ENCODE data around the gene RASGRF1. TPM values are rescaled to one million over a fixed set of nuclear protein-coding genes. Genes with fewer than 3 reads are reported as not detected.

The RASGRF1 gene
- total RNA-seq, 3 donors from 2014 or later = 0.22 to 0.35 TPM; not detected in 1

GRCh38 chr15:78925956-78926743, 164.4 kb downstream of the RASGRF1 start:
- intact Hi-C loops (cut with DNase I, micrococcal nuclease) = no loop called here
- H3K4me3 ChIP-seq = no peak overlapping the region
- no peaks in the 10 kb centered on the region for H3K36me3 ChIP-seq (ENCODE audit: low read depth)
- TF ChIP-seq, protein P1, sequence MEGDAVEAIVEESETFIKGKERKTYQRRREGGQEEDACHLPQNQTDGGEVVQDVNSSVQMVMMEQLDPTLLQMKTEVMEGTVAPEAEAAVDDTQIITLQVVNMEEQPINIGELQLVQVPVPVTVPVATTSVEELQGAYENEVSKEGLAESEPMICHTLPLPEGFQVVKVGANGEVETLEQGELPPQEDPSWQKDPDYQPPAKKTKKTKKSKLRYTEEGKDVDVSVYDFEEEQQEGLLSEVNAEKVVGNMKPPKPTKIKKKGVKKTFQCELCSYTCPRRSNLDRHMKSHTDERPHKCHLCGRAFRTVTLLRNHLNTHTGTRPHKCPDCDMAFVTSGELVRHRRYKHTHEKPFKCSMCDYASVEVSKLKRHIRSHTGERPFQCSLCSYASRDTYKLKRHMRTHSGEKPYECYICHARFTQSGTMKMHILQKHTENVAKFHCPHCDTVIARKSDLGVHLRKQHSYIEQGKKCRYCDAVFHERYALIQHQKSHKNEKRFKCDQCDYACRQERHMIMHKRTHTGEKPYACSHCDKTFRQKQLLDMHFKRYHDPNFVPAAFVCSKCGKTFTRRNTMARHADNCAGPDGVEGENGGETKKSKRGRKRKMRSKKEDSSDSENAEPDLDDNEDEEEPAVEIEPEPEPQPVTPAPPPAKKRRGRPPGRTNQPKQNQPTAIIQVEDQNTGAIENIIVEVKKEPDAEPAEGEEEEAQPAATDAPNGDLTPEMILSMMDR (IDR thresholded peaks at IDR 0.05) = no peak
- ATAC-seq = no peak
- no peaks in the 10 kb centered on the region for H3K4me1 ChIP-seq (ENCODE audit: low read depth)
- no peaks in the 10 kb centered on the region for H3K9me3 ChIP-seq
- no peak for DNase-seq

GRCh38 chr15:78925076-78925624, 165.4 kb downstream of the RASGRF1 start:
- TF ChIP-seq, protein P1 (IDR thresholded peaks at IDR 0.05) = no peak
- DNase-seq (no peak), ATAC-seq (no peak)
- intact Hi-C loops (cut with DNase I, micrococcal nuclease) = no loop called here
- H3K4me1 ChIP-seq (ENCODE audit: low read depth) = no peaks in the 10 kb centered on the region
- H3K36me3 ChIP-seq (ENCODE audit: low read depth) = no peaks in the 10 kb centered on the region
- H3K4me3 ChIP-seq = no peak overlapping the region
- no peaks in the 10 kb centered on the region for H3K9me3 ChIP-seq

DNA sequence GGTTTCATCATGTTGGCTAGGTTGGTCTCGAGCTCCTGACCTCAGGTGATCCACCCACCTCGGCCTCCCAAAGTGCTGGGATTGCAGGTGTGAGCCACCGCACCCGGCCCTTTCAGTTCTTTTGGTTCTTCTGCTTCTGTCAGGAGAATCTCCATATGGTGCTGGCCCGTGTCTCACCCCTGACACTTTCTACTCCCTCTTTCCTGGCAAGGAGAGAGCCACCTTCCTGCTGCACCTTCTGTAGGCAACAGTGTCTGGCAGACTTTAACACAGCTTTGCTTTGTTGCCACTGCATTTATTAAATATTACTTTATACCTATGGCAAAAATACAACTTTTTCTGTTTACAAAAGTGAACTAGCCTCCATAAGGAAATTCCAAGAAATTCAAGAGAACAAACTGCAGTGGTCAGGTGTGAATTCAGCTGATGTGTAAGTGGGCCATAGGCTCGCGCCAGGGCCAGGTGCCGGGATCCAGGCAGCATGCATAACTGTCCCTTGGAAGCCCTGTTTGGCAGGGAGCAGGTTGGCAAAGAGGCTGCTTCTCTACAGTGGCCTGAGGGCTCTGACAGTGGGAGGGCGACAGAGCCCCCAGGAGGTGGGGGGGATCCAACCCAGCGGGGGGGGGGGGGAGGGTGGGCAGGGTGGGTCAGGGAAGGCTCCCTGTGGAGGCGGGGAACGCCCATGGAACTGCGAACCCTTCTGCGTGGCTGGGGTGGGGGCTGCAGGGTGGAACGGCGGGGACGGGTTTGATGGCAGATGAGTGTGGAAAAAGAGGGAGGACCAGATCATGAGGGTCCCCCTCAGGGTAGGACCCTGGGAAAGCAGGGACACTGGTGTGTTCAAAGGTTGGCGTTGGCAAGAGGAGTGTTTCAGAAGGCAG, 166.9 kb downstream of the RASGRF1 start:
- TF ChIP-seq, protein P1 (IDR thresholded peaks at IDR 0.05) = no peak
- Histone ChIP-seq H3K36me3 (ENCODE audit: low read depth) (no peaks in the 10 kb centered on the region), H3K4me3 (no peak overlapping the region), H3K4me1 (ENCODE audit: low read depth) (no peaks in the 10 kb centered on the region), H3K9me3 (no peaks in the 10 kb centered on the region)
- DNase-seq = peak in 1 of 3 donors; percentile 32
- intact Hi-C loops (cut with DNase I, micrococcal nuclease) = no loop called here
- no peak for ATAC-seq

DNA sequence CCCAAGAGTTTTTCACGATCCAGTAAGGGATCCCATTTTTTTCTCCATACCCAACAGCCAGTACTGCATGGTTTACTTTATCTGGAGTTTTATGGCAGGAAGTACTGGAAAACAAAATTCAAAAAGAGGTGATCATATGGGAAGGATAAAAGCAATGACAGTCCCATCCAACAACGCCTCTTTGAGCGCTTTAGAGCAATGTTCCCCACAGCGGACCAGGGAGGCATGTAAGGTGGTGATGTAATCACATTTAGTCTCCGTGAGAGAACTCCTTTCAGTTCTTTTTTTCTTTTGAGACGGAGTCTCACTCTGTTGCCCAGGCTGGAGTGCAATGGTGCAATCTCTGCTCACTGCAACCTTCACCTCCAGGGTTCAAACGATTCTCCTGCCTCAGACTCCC, 167.6 kb downstream of the RASGRF1 start:
- intact Hi-C loops (cut with DNase I, micrococcal nuclease) = no loop called here
- H3K9me3 ChIP-seq = no peaks in the 10 kb centered on the region
- DNase-seq = no peak
- no peak overlapping the region for H3K4me3 ChIP-seq
- ATAC-seq = peak; percentile 14
- H3K36me3 ChIP-seq (ENCODE audit: low read depth) = no peaks in the 10 kb centered on the region
- TF ChIP-seq, protein P1 (IDR thresholded peaks at IDR 0.05) = no peak
- no peaks in the 10 kb centered on the region for H3K4me1 ChIP-seq (ENCODE audit: low read depth)

- intact Hi-C loops (cut with DNase I, micrococcal nuclease) = no loop called here
- ATAC-seq (no peak), DNase-seq (no peak)
- no peaks in the 10 kb centered on the region for H3K4me1 ChIP-seq (ENCODE audit: low read depth)
- TF ChIP-seq, protein P1 (IDR thresholded peaks at IDR 0.05) = no peak
- H3K4me3 ChIP-seq = no peak overlapping the region
- H3K36me3 ChIP-seq (ENCODE audit: low read depth) = no peaks in the 10 kb centered on the region
- no peaks in the 10 kb centered on the region for H3K9me3 ChIP-seq
Observed at GRCh38 chr15:78922527-78922926, 168.1 kb downstream of the RASGRF1 start.
